HG03521 (cell line): ENCODE measurements around the gene ASTN1.

Source experiments
- ATAC-seq: cut with Tn5 transposase; IDR thresholded peaks from one replicate; pipeline ENCODE4 v1.9.1; 2021; ENCODE audit warnings: mild to moderate bottlenecking, moderate library complexity; ENCODE audit not compliant: unreplicated experiment

ASTN1 gene

GRCh38 chr1:176994931-176995596 lies 169.4 kb downstream of the ASTN1 start:
- no peak for ATAC-seq

- ATAC-seq = no peak
Measured at GRCh38 chr1:176993587-176993986, 170.9 kb downstream of the ASTN1 start.

GRCh38 chr1:176989754-176990153 lies 174.8 kb downstream of the ASTN1 start:
- no peak for ATAC-seq

GRCh38 chr1:176989023-176989422 lies 175.5 kb downstream of the ASTN1 start:
- ATAC-seq = no peak

DNA sequence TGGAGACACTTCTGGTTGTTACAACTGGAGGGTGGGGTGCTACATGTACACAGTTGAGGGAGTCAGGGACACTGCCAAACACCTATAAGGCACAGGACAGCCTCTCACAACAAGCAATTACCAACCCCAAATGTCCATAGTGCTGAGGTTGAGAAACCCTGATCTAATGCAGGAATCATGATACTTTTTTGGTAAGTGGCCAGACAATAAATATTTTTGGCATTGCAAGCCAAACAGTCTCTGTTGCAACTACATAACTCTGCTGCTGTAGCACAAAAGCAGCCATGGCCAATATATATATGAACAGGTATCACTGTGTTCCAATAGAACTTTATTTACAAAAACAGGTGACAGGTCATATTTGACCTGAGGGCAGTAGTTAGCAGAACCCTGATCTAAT lies 177.5 kb downstream of the ASTN1 start:
- no peak for ATAC-seq

DNA sequence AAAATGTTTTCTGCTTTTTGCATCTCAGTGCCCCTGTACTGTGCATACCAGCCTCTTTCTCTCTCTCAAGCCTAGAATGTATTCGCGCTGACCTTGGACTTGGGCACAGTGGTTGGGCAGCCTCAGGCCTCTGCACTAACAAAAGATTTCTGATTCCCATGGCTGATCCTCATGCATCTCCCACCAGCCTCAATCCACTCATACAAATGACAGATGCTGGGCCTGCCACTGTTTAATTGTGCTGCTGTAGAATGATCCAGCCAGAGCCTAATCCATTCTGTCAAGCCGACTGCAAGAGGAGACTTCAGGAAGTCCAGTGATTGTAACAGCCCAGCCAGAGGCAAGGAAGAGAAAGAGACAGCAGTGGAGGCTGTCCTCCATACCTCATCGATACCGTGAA lies 180.8 kb downstream of the ASTN1 start:
- ATAC-seq = no peak

- ATAC-seq = no peak
Measured at GRCh38 chr1:176976771-176977170, 187.7 kb downstream of the ASTN1 start.

DNA sequence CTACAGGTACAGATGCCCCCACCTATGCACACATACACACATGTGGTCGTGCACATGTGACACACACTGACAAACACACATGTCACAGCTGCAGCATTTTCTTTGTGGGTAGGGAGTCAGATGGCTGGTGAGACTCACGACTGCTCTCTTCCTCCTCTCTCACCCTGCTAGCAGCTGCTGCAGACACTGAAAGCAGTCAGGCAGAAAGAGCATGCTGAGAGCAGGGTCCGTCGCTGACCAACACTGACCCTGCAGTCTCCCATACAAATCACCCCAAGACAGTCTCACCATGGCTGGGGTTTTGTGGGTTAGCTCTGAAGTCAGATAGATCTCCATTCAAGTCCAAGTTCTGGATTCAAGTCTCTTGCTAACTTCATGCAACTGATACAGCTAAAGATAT lies 188.3 kb downstream of the ASTN1 start:
- no peak for ATAC-seq

- no peak for ATAC-seq
Measured at GRCh38 chr1:176964687-176965086, 199.8 kb downstream of the ASTN1 start.

DNA sequence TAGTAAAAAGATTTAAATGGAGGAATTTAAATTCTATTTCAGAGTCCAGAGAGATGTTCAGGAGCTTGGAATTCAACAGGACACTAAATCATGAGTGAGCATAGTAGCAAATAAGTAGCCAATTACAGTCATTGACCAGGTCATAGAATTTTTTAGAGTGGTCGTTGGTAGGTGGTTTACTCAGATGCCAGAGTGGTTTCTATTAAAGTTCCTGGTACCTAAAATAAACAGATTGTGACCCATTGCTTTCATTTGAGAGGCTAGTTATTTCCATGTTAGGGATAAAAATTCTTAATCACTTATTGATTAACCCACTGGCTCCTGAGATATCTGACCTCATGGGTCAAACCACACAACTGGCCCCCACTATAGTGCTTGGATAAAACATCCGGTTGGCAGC lies 201.3 kb downstream of the ASTN1 start:
- no peak for ATAC-seq

DNA sequence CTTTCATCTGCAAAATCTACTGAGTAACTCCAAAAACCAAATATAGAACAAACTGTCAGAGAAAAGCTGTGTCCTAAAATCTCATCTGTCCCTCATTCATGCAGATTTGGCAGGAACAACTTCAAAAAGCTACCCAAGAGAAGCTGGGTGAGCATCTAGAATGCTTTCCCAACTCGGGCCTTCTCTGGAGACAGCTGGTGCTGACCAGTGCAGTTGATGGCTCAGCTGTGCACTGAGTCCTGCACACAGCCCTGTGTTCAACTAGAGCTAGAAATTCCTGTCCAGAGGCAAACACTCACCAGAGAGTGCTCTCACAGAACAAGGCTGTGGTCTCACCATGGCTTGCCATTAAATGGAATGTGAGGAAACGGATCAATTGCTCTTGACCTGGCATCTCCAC lies 202.8 kb downstream of the ASTN1 start:
- ATAC-seq = no peak

- ATAC-seq = no peak
Measured at GRCh38 chr1:176959191-176959820, 205.2 kb downstream of the ASTN1 start.

DNA sequence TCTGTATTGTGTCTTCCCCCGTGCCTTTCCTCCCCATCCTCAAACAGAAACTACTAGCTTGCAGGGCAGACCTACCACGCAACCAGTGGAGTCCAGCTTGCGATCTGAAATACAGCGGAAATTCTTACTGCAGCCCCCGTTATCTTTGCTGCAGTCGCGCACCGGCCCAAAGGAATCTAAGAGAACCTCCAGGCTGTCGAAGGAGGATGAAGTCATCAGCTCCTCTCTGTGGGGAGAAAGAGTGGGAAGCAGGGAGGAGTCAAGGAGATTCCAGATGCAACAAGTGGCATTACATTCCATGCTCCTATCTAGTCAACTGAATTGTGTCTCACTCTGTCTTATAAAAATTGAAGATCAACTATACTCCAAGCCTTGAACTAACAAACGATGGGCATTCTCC lies 206.9 kb downstream of the ASTN1 start:
- no peak for ATAC-seq

DNA sequence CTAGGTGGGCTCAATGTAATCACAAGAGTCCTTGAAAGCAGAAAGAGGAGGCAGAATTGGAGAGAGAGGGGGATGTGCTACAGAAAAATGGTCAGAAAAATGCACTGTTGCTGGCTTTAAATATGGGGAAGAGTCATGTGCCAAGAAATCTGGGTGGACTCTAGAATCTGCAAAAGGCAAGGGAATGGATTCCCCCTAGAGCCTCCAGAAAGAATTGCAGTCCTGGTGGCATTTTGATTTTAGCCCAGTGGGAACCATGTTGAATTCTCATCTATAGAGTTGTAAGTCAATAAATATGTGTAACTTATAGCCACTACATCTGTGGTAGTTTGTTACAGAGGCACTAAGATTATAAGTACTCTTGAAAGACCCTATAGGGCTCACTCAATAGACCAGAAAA lies 210.3 kb downstream of the ASTN1 start:
- no peak for ATAC-seq

GRCh38 chr1:176950736-176951324 lies 213.7 kb downstream of the ASTN1 start:
- ATAC-seq = no peak

- ATAC-seq = peak; percentile 66
Measured at GRCh38 chr1:176949033-176949662, 215.4 kb downstream of the ASTN1 start.

- ATAC-seq = no peak
Measured at GRCh38 chr1:176944606-176945005, 219.9 kb downstream of the ASTN1 start.

GRCh38 chr1:176943783-176944182 lies 220.7 kb downstream of the ASTN1 start:
- no peak for ATAC-seq

GRCh38 chr1:176942346-176942745 lies 222.2 kb downstream of the ASTN1 start:
- no peak for ATAC-seq

DNA sequence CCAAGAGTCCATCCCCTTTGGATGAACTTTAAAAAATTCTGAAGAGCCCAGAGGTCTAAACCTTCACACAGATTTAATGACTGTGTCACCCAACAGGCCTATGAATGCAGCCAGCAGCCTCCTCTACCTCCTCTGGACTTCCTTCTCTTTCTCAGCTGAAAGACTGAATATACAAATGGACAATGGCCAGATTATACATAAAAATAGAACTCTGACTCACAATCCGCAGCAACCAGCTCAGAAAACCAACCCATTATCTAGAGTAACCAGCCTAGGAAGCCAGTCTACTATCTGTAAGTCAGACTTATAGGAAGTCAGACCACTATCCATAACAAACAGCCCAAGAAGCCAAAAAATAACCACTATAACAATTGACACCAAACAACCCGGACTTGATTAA lies 224.5 kb downstream of the ASTN1 start:
- no peak for ATAC-seq

- no peak for ATAC-seq
Measured at GRCh38 chr1:176938375-176938774, 226.1 kb downstream of the ASTN1 start.

GRCh38 chr1:176934370-176934769 lies 230.1 kb downstream of the ASTN1 start:
- ATAC-seq = no peak
